Mucosa of stomach (tissue), 1 donor: ENCODE measurements around the gene TEX48.

Experiments
- H3K27me3 ChIP-seq: one replicate; pipeline ENCODE4 v1.7.0; 2013; ENCODE audit warnings: mild to moderate bottlenecking, low read length; ENCODE audit not compliant: control insufficient read depth, insufficient read depth
- H3K36me3 ChIP-seq: one replicate; pipeline ENCODE4 v1.7.0; 2013; ENCODE audit warnings: low read length; ENCODE audit not compliant: control insufficient read depth, insufficient read depth
- H3K4me1 ChIP-seq: one replicate; pipeline ENCODE4 v1.7.0; 2013; ENCODE audit warnings: mild to moderate bottlenecking, low read length; ENCODE audit not compliant: control insufficient read depth, insufficient read depth
- H3K4me3 ChIP-seq: one replicate; pipeline ENCODE4 v1.7.0; 2013; ENCODE audit warnings: low read length
- H3K9ac ChIP-seq: one replicate; pipeline ENCODE4 v1.7.0; 2013; ENCODE audit warnings: mild to moderate bottlenecking, low read length, moderate library complexity
- H3K9me3 ChIP-seq: one replicate; pipeline ENCODE4 v1.7.0; 2013; ENCODE audit warnings: mild to moderate bottlenecking, low read length, moderate library complexity; ENCODE audit not compliant: control insufficient read depth
- donor health status: Pancreatic carcinoma.

TEX48 gene

GRCh38 chr9:114627553-114627952 lies 54.4 kb downstream of the TEX48 start:
- Histone ChIP-seq H3K27me3 (no peaks in the 10 kb centered on the region), H3K9me3 (no peaks in the 10 kb centered on the region), H3K9ac (no peak overlapping the region), H3K36me3 (no peaks in the 10 kb centered on the region), H3K4me1 (no peaks in the 10 kb centered on the region), H3K4me3 (no peak overlapping the region)

- H3K36me3 ChIP-seq, result no peaks in the 10 kb centered on the region
- H3K4me1 ChIP-seq, result no peaks in the 10 kb centered on the region
- no peaks in the 10 kb centered on the region for H3K27me3 ChIP-seq
- H3K9ac ChIP-seq, result no peak overlapping the region
- H3K4me3 ChIP-seq, result no peak overlapping the region
- H3K9me3 ChIP-seq, result no peaks in the 10 kb centered on the region
Observed at GRCh38 chr9:114626415-114627020, 55.5 kb downstream of the TEX48 start.

GRCh38 chr9:114624677-114625076 lies 57.3 kb downstream of the TEX48 start:
- Histone ChIP-seq H3K4me1 (no peaks in the 10 kb centered on the region), H3K9ac (no peak overlapping the region), H3K4me3 (no peak overlapping the region), H3K36me3 (no peaks in the 10 kb centered on the region), H3K9me3 (no peaks in the 10 kb centered on the region), H3K27me3 (no peaks in the 10 kb centered on the region)

GRCh38 chr9:114621975-114622609 lies 59.9 kb downstream of the TEX48 start:
- Histone ChIP-seq H3K9ac (no peak overlapping the region), H3K36me3 (no peaks in the 10 kb centered on the region), H3K27me3 (no peaks in the 10 kb centered on the region), H3K9me3 (no peaks in the 10 kb centered on the region), H3K4me3 (no peak overlapping the region), H3K4me1 (peaks cover under 1% of the 10 kb centered on the region)

DNA sequence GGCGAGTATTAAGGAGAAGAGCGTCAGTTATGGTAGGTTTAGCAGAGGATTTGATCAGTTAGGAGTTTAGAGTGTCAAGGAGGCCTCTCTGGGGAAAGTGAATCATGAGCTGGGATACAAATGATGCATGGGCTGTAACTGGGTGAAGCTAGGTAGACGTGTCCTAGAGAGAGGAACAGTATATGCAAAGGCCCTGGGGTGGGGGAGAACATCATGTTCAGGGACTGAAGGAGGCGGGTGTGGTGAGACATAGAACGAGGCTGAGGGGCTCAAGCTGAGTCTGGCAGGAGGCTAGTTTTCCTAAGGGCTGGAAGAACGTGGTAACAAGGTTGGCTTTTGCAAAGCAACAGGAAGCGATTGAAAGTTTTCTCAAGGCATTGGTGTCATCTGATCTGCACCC lies 60.4 kb downstream of the TEX48 start:
- Histone ChIP-seq H3K4me1 (peaks cover 6% of the 10 kb centered on the region), H3K4me3 (no peak overlapping the region), H3K36me3 (no peaks in the 10 kb centered on the region), H3K9ac (no peak overlapping the region), H3K27me3 (no peaks in the 10 kb centered on the region), H3K9me3 (no peaks in the 10 kb centered on the region)

- no peaks in the 10 kb centered on the region for H3K27me3 ChIP-seq
- H3K36me3 ChIP-seq, result no peaks in the 10 kb centered on the region
- peak overlapping the region; percentile 45 for H3K4me3 ChIP-seq
- peaks cover 9% of the 10 kb centered on the region for H3K4me1 ChIP-seq
- peak overlapping the region; percentile 57 for H3K9ac ChIP-seq
- no peaks in the 10 kb centered on the region for H3K9me3 ChIP-seq
Observed at GRCh38 chr9:114619191-114619761, 62.7 kb downstream of the TEX48 start.

DNA sequence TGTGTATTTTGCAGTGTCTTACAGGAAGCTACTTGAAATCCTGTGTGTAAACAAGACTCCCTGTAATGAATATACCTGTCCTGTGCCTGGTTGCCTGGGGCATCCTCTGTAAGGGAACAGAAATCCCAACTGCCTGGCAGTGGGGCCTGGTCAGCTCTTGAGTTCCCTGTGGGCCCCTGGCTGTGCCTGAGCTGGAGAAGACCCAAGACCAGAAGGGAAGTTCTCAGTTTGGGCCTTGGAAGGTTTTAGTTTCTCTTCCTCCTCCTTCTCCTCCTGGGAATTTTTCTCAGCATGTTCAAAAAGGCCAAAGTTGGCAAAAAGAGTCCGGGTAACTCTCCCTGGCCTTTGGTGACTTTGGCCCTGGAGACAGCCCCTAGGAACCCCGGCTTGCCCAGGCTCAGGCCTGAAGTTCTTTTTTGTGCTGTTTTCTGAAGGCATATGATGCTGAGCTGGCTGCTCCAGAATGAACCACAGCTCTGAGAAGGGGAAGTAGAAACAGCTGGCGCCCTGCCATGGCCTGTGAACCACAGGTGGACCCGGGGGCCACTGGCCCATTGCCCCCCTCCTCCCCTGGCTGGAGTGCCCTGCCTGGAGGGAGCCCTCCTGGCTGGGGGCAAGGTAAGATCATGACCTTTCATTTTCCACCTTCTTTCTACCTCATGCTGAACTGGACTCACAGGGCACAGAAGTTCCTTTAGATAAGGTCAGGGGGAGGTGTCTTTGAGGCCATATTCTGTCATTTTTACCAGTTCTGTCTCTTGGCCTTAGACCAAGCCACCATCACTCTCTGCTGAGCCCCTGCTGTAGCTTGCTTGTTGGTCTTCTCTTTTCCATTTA lies 65.1 kb downstream of the TEX48 start:
- no peak overlapping the region for H3K4me3 ChIP-seq
- H3K9ac ChIP-seq, result peak overlapping the region; percentile 13
- no peaks in the 10 kb centered on the region for H3K9me3 ChIP-seq
- no peaks in the 10 kb centered on the region for H3K36me3 ChIP-seq
- H3K27me3 ChIP-seq, result no peaks in the 10 kb centered on the region
- peaks cover 27% of the 10 kb centered on the region for H3K4me1 ChIP-seq
